HepG2 (cell line): ENCODE results near the gene CA9. TPM values are rescaled to one million over a fixed set of nuclear protein-coding genes. Genes with fewer than 3 reads are reported as not detected.

Experiments used
- DZIP1 ChIP-seq: sonication (generic); formaldehyde crosslinking; IDR thresholded peaks from 2 replicates; pipeline ENCODE4 v1.5.0; 2020; ENCODE audit warnings: mild to moderate bottlenecking, missing genetic modification reagents
- MXI1 ChIP-seq: IDR thresholded peaks from 3 replicates; pipeline ENCODE4 v1.6.1; 2012; ENCODE audit warnings: low read depth, low read length, inconsistent platforms, borderline replicate concordance
- PHF21A ChIP-seq: sonication (generic); formaldehyde crosslinking; IDR thresholded peaks from 2 replicates; pipeline ENCODE4 v1.5.0; 2020; ENCODE audit warnings: mild to moderate bottlenecking, missing genetic modification reagents
- SIX4 ChIP-seq: sonication (generic); formaldehyde crosslinking; IDR thresholded peaks from 2 replicates; pipeline ENCODE4 v1.4.0; 2020; ENCODE audit warnings: missing genetic modification reagents
- SMAD9 ChIP-seq: sonication (generic); formaldehyde crosslinking; IDR thresholded peaks from 2 replicates; pipeline ENCODE4 v1.5.1; 2020; ENCODE audit warnings: mild to moderate bottlenecking, missing genetic modification reagents
- TFDP1 ChIP-seq: IDR thresholded peaks from 2 replicates; pipeline ENCODE4 v1.6.1; 2016; ENCODE audit warnings: missing compliant biosample characterization, missing genetic modification reagents, borderline replicate concordance
- ZBTB33 ChIP-seq: sonication (generic); formaldehyde crosslinking; IDR thresholded peaks from 2 replicates; pipeline ENCODE4 v1.4.0; 2020; ENCODE audit warnings: missing genetic modification reagents
- ZHX2 ChIP-seq, 2 experiments: sonication (generic) in 1 of 2; formaldehyde crosslinking in 1 of 2; IDR thresholded peaks; 2 replicates each; pipeline versions ENCODE4 v1.6.1 to v1.9.0; 2014 to 2022; ENCODE audit warnings: antibody characterized with exemption in 1 of 2, borderline replicate concordance in 1 of 2, inconsistent platforms in 1 of 2, low read depth in 1 of 2, missing genetic modification reagents in 1 of 2
- ZNF446 ChIP-seq: sonication (generic); formaldehyde crosslinking; IDR thresholded peaks from 2 replicates; pipeline ENCODE4 v1.5.0; 2020; ENCODE audit warnings: mild to moderate bottlenecking, missing genetic modification reagents
- ZNF597 ChIP-seq: sonication (generic); formaldehyde crosslinking; IDR thresholded peaks from 2 replicates; pipeline ENCODE4 v1.5.0; 2020; ENCODE audit warnings: missing genetic modification reagents
- ZNF691 ChIP-seq: sonication (generic); formaldehyde crosslinking; IDR thresholded peaks from 2 replicates; pipeline ENCODE4 v1.4.0; 2020; ENCODE audit warnings: missing genetic modification reagents, low read depth, mild to moderate bottlenecking, borderline replicate concordance
- ZNF746 ChIP-seq: sonication (generic); formaldehyde crosslinking; IDR thresholded peaks from 2 replicates; pipeline ENCODE4 v1.8.0; 2022; ENCODE audit warnings: mild to moderate bottlenecking, missing genetic modification reagents
- polyA plus RNA-seq, 8 experiments: library from polyadenylated mRNA; depleted of rRNA in 3 of 8; stranded (reverse) in 7 of 8; unstranded in 1 of 8; fragments of >200 nt; fragmentation: Illumina TruSeq in 4 of 8; extraction: Trizol in 4 of 8; gene quantifications; 2 replicates each; pipeline versions ENCODE4 v1.2.1 to v1.2.3, GENCODE V29; 2011 to 2016; ENCODE audit warnings: low read depth in 4 of 8, missing spikeins in 1 of 8, mixed read lengths in 1 of 8; ENCODE audit not compliant: insufficient read depth in 1 of 8
- total RNA-seq, 5 experiments: library from RNA; depleted of rRNA; stranded (reverse); fragments of >200 nt; fragmentation: Illumina TruSeq; extraction: Trizol; gene quantifications; 2 replicates each; pipeline ENCODE4 v1.2.3, GENCODE V29; 2016; ENCODE audit warnings: low read depth in 1 of 5

CA9 gene
- total and polyA plus RNA-seq, 2 of the 13 experiments (the other 11 are each of a cell fraction or from before 2014, with no cell fraction given) = 0.13 to 152 TPM

GRCh38 chr9:35646533-35647265 lies 27.0 kb upstream of the CA9 start (continued):
- TF ChIP-seq ZHX2 (IDR thresholded peaks at IDR 0.05; ENCODE audit: low read depth) = peak; percentile 62; the same call in 1 of the 2 replicates
- no peak for TF ChIP-seq ZHX2 (CRISPR knock-in tag; IDR thresholded peaks at IDR 0.05; ENCODE audit: borderline replicate concordance)
- peak; percentile 67; the same call in 1 of the 3 replicates for TF ChIP-seq MXI1
- 0 out of 2 replicates have a peak, but pooled peaks have one; percentile 23 for TF ChIP-seq ZNF446 (CRISPR knock-in tag)
- TF ChIP-seq DZIP1 (CRISPR knock-in tag) = peak; percentile 67; the same call in 1 of the 2 replicates
- peak; percentile 63 for TF ChIP-seq SIX4 (CRISPR knock-in tag)
- TF ChIP-seq TFDP1 (CRISPR knock-in tag) = peak; percentile 61; the same call in 1 of the 2 replicates
- peak; percentile 59; the same call in 1 of the 2 replicates for TF ChIP-seq ZNF691 (CRISPR knock-in tag)
- TF ChIP-seq ZNF746 (CRISPR knock-in tag) = peak; percentile 55; the same call in 1 of the 2 replicates
- TF ChIP-seq ZBTB33 = 0 out of 2 replicates have a peak, but pooled peaks have one; percentile 48
- TF ChIP-seq PHF21A (CRISPR knock-in tag) = no peak; the same call in 1 of the 2 replicates
- no peak for TF ChIP-seq SMAD9 (CRISPR knock-in tag)
- 0 out of 2 replicates have a peak, but pooled peaks have one; percentile 40 for TF ChIP-seq ZNF597 (CRISPR knock-in tag)
